ENCODE measurements around the gene GFOD2.

Gene GFOD2

GRCh38 chr16:67766291-67766690, 47.2 kb upstream of the GFOD2 start (continued):
- no peak for TF ChIP-seq ZNF514 (tag by site-specific recombination; IDR thresholded peaks at IDR 0.05)
- TF ChIP-seq EGR2 (tag by site-specific recombination; IDR thresholded peaks at IDR 0.05; ENCODE audit: low read depth), result peak; percentile 23; the same call in 1 of the 2 replicates
- no peak for TF ChIP-seq ZNF341 (tag by site-specific recombination; IDR thresholded peaks at IDR 0.05; ENCODE audit: low read depth)

DNA sequence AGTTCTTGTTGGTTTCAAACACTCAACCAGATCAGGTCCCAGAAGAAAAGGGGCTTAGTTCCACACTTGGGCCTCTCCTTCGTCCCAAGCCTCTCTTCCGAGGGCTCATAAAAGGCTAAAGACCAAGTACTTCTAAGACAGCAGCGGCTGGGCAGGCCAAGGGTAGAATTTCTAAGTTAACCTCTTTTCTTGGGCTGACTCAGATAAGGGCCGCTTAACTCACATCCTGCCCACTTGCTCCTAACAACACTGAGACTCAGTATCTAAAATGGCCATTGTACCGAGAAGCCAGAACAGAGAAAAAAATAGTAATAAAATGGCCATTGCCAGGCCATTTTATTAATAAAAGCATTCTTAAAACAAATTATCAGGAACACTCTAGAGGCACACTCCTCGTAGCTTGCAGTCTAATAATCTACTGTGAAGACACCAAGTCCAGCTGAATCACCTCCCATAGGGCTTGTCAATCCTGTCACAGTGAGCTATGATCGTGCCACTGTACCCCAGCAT, 45.1 kb upstream of the GFOD2 start:
- H3K36me3 ChIP-seq (ENCODE audit: control insufficient read depth in 2 of 2, insufficient read depth in 1 of 2, low read length in 2 of 2), result peaks cover 0 to 14% of the 10 kb centered on the region in 2 experiments; a peak in 2 of 3 replicates
- no peaks in the 10 kb centered on the region for H3K9me3 ChIP-seq (ENCODE audit: control insufficient read depth, insufficient read depth, low read depth, low read length)
- POLR2A ChIA-PET, result no interaction called here
- CTCF ChIA-PET, result no interaction called here
- no peak overlapping the region for H3K27ac ChIP-seq (ENCODE audit: extremely low read depth, low read depth, low read length)
- H3K4me3 ChIP-seq (ENCODE audit: low read depth, low read length), result no peak overlapping the region
- H3K4me1 ChIP-seq (ENCODE audit: control insufficient read depth, insufficient read depth, low read length), result no peaks in the 10 kb centered on the region
- TF ChIP-seq ZNF600 (tag by site-specific recombination; IDR thresholded peaks at IDR 0.05), result no peak
- no peak for TF ChIP-seq SCRT2 (tag by site-specific recombination; IDR thresholded peaks at IDR 0.05)
- no peak for TF ChIP-seq ZSCAN30 (tag by site-specific recombination; IDR thresholded peaks at IDR 0.05)
- no peak for TF ChIP-seq ZFP3 (tag by site-specific recombination; IDR thresholded peaks at IDR 0.05; ENCODE audit: low read depth)
- no peak for TF ChIP-seq ZNF24 (tag by site-specific recombination; IDR thresholded peaks at IDR 0.05)
- TF ChIP-seq ZNF843 (tag by site-specific recombination; IDR thresholded peaks at IDR 0.05), result no peak
- no peak for TF ChIP-seq ZBTB17 (tag by site-specific recombination; IDR thresholded peaks at IDR 0.05)
- TF ChIP-seq ZNF626 (tag by site-specific recombination; IDR thresholded peaks at IDR 0.05), result no peak
- TF ChIP-seq ZNF768 (tag by site-specific recombination; IDR thresholded peaks at IDR 0.05), result no peak
- TF ChIP-seq ZNF473 (tag by site-specific recombination; IDR thresholded peaks at IDR 0.05), result no peak
- no peak for TF ChIP-seq PRDM6 (tag by site-specific recombination; IDR thresholded peaks at IDR 0.05)
- TF ChIP-seq HOXA7 (CRISPR knock-in tag; IDR thresholded peaks at IDR 0.05; ENCODE audit: borderline replicate concordance), result no peak
- TF ChIP-seq ZNF138 (tag by site-specific recombination; IDR thresholded peaks at IDR 0.05; ENCODE audit: borderline replicate concordance), result no peak
- TF ChIP-seq ZNF416 (tag by site-specific recombination; IDR thresholded peaks at IDR 0.05), result no peak
- no peak for TF ChIP-seq ZSCAN16 (tag by site-specific recombination; IDR thresholded peaks at IDR 0.05)
- no peak for TF ChIP-seq ZNF175 (tag by site-specific recombination; IDR thresholded peaks at IDR 0.05)
- TF ChIP-seq ZNF324 (tag by site-specific recombination; IDR thresholded peaks at IDR 0.05), result no peak

GRCh38 chr16:67763066-67763465, 44.0 kb upstream of the GFOD2 start:
- CTCF ChIA-PET, result no interaction called here
- H3K4me3 ChIP-seq (ENCODE audit: low read depth, low read length), result no peak overlapping the region
- no peak for TF ChIP-seq ZNF350 (tag by site-specific recombination; IDR thresholded peaks at IDR 0.05)
- no peak for TF ChIP-seq ZBTB21 (tag by site-specific recombination; IDR thresholded peaks at IDR 0.05)
- TF ChIP-seq ZNF677 (tag by site-specific recombination; IDR thresholded peaks at IDR 0.05), result no peak
- no peak for TF ChIP-seq SETDB1 (IDR thresholded peaks at IDR 0.05; ENCODE audit: insufficient read length, low read length)
- TF ChIP-seq MEIS1 (CRISPR knock-in tag; IDR thresholded peaks at IDR 0.05; ENCODE audit: borderline replicate concordance), result no peak
- TF ChIP-seq, protein P1, sequence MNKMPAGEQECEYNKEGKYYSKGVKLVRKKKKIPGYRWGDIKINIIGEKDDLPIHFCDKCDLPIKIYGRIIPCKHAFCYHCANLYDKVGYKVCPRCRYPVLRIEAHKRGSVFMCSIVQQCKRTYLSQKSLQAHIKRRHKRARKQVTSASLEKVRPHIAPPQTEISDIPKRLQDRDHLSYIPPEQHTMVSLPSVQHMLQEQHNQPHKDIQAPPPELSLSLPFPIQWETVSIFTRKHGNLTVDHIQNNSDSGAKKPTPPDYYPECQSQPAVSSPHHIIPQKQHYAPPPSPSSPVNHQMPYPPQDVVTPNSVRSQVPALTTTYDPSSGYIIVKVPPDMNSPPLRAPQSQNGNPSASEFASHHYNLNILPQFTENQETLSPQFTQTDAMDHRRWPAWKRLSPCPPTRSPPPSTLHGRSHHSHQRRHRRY (tag by site-specific recombination; IDR thresholded peaks at IDR 0.05), result no peak
- TF ChIP-seq, protein P2, sequence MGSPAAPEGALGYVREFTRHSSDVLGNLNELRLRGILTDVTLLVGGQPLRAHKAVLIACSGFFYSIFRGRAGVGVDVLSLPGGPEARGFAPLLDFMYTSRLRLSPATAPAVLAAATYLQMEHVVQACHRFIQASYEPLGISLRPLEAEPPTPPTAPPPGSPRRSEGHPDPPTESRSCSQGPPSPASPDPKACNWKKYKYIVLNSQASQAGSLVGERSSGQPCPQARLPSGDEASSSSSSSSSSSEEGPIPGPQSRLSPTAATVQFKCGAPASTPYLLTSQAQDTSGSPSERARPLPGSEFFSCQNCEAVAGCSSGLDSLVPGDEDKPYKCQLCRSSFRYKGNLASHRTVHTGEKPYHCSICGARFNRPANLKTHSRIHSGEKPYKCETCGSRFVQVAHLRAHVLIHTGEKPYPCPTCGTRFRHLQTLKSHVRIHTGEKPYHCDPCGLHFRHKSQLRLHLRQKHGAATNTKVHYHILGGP (tag by site-specific recombination; IDR thresholded peaks at IDR 0.05), result no peak
- TF ChIP-seq TSHZ1 (tag by site-specific recombination; IDR thresholded peaks at IDR 0.05; ENCODE audit: borderline replicate concordance), result no peak

More at GRCh38 chr16:67763066-67763465, 44.0 kb upstream of the GFOD2 start:
- no peaks in the 10 kb centered on the region for H3K4me1 ChIP-seq (ENCODE audit: control insufficient read depth, insufficient read depth, low read length)
- POLR2A ChIA-PET, result no interaction called here
- H3K9me3 ChIP-seq (ENCODE audit: control insufficient read depth, insufficient read depth, low read depth, low read length), result no peaks in the 10 kb centered on the region
- no peak overlapping the region for H3K27ac ChIP-seq (ENCODE audit: extremely low read depth, low read depth, low read length)
- peaks cover 0 to 17% of the 10 kb centered on the region in 2 experiments; a peak in 2 of 3 replicates for H3K36me3 ChIP-seq (ENCODE audit: control insufficient read depth in 2 of 2, insufficient read depth in 1 of 2, low read length in 2 of 2)

Data from HEK293 (cell line).